Measurements from ENCODE around the gene ANO2.

Gene ANO2

DNA sequence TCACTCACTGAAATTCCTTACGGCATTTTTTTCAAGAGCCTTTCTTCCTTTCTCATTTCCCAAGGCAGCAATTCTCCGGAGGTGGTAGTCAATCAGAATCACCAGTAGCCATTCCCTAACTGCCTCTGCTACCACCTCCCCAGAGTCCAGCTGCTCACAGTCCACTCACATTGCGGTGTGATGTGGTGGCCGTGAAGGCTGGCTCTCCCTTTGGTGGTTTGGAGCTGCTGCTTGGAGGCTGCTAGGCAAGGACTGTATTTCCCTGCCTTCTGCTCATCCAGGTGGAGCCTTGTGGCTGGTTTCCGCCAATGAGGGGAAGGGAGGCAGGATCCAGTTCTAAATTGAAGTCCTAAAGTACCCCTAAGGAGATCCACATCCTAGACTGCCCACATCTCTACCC is 222.0 kb downstream of the ANO2 start:
- no peak for TF ChIP-seq POLR2A (IDR thresholded peaks at IDR 0.05; ENCODE audit: low read length)
- TF ChIP-seq GATA1 (IDR thresholded peaks at IDR 0.05; ENCODE audit: low read depth, low read length) = no peak
- DNase-seq = no peak

- no peak for TF ChIP-seq POLR2A (IDR thresholded peaks at IDR 0.05; ENCODE audit: low read length)
- TF ChIP-seq GATA1 (IDR thresholded peaks at IDR 0.05; ENCODE audit: low read depth, low read length) = no peak
- no peak for DNase-seq
Measured at GRCh38 chr12:5720381-5721005, 224.6 kb downstream of the ANO2 start.

GRCh38 chr12:5718680-5719079 is 226.4 kb downstream of the ANO2 start:
- TF ChIP-seq POLR2A (IDR thresholded peaks at IDR 0.05; ENCODE audit: low read length) = no peak
- TF ChIP-seq GATA1 (IDR thresholded peaks at IDR 0.05; ENCODE audit: low read depth, low read length) = no peak

DNA sequence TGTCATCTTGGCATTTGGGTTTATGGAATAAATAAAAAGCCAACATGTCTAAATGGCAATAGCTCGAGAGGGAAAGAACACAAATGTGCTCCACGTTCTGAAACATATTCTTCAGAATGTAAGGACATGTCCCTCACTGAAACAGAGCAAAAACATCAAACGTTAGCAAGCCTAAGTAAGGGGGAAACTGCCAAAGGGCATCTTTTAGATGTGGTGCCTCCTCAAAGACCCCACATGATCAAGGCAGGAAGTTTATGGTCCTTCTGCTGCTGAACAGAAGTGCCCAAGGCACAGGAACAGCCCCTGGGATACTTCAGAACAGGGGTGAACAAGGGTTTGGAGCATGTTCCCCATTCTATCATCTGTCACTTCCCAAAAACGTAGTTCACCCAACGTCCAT is 227.0 kb downstream of the ANO2 start:
- TF ChIP-seq POLR2A (IDR thresholded peaks at IDR 0.05; ENCODE audit: low read length) (no peak), GATA1 (IDR thresholded peaks at IDR 0.05; ENCODE audit: low read depth, low read length) (no peak)

More at GRCh38 chr12:5718680-5719079, 226.4 kb downstream of the ANO2 start:
- no peak for DNase-seq

GRCh38 chr12:5716976-5717375 is 228.1 kb downstream of the ANO2 start:
- no peak for DNase-seq
- no peak for TF ChIP-seq GATA1 (IDR thresholded peaks at IDR 0.05; ENCODE audit: low read depth, low read length)
- no peak for TF ChIP-seq POLR2A (IDR thresholded peaks at IDR 0.05; ENCODE audit: low read length)

More for the DNA sequence above, 227.0 kb downstream of the ANO2 start:
- DNase-seq = no peak

GRCh38 chr12:5716201-5716600 is 228.9 kb downstream of the ANO2 start:
- DNase-seq = no peak
- no peak for TF ChIP-seq POLR2A (IDR thresholded peaks at IDR 0.05; ENCODE audit: low read length)
- no peak for TF ChIP-seq GATA1 (IDR thresholded peaks at IDR 0.05; ENCODE audit: low read depth, low read length)

DNA sequence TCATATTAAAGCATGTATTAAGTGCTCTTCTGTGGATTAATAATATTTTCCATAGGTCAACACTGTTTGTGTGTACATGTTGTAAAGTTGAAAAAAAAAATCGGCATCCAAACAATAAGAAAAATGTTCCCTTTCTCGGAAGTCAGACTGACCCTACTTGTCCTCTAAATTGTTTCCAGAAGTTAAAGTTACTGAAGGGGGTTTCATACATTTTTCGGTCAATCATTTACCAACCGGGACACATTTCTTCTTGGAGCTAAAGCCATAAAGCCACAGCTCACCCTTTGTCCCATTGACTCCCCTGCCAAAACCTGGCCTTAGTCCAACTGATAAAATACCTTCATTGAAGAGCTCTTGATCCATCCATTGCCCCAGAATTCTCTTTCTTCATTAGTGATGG is 230.0 kb downstream of the ANO2 start:
- no peak for DNase-seq
- no peak for TF ChIP-seq GATA1 (IDR thresholded peaks at IDR 0.05; ENCODE audit: low read depth, low read length)
- TF ChIP-seq POLR2A (IDR thresholded peaks at IDR 0.05; ENCODE audit: low read length) = no peak

DNA sequence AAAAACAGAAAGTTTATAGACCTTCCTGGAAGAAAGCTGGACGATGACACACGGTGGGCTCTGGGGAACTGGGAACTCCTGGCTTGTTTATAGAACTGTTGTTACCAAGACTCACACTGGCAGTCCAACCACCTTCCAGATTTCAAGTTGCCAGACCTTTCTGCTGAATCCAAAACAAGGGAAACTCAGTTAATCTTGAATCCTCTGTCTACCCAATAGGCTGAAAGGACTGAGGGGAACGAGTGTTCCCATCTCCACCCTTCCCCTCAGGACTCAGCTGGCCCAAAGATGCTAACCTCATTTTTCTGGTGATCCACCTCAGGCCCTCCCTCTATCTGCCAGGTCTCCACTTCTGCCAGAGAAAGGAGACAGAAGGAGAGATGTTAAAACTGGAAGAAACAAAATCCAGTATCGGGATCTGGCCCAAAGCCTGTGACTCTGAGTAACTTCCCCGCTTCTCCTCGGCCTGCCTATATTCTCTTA is 231.4 kb downstream of the ANO2 start:
- no peak for TF ChIP-seq GATA1 (IDR thresholded peaks at IDR 0.05; ENCODE audit: low read depth, low read length)
- no peak for TF ChIP-seq POLR2A (IDR thresholded peaks at IDR 0.05; ENCODE audit: low read length)
- DNase-seq = no peak

DNA sequence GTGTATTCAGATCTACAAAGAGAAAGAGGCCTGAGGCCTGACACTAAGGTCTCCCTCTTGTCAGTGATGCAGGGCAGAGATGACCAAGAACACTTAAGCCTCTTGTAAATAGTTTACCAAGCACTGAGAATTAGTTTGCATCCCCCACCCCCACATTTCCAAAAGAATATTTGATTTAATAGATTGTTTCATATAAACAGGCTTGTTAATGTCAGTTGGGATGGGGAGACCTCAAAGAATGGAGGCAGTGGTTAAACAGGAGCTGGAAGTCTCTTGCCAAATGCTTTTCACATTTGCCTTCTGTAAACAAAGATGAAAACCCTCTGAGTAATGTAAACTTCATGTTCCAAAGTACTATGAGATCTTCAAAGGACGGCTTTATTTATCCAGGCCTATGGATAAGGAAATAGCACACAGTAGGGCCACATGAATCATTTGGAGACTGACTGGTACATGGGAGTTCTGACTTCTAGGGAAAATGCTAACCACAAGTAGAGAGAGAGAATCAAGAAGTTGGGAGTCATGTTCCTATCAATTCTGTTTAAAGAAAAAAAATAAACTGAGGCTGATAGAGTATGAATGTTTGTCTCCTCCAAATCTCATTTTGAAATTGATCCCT is 234.7 kb downstream of the ANO2 start:
- no peak for TF ChIP-seq GATA1 (IDR thresholded peaks at IDR 0.05; ENCODE audit: low read depth, low read length)
- no peak for DNase-seq

DNA sequence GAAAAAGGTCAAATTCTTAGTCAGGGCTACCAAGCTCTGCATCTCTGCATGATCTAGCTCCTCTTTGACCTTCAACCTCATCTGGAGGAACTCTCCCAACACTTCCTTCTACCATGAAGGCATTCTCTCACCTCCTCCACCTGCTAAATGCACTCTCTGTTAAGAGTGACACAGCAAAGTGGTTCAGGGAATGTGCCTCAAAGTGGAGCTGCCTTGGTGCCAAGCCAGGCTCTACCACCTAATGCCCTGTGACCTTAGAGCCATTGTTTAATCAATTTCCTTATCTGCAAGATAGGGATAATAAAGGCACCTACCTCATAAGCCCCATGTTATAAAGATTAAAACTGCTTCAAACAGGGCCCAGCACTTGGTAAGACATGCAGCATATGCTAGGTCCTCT is 236.7 kb downstream of the ANO2 start:
- no peak for DNase-seq
- TF ChIP-seq POLR2A (IDR thresholded peaks at IDR 0.05; ENCODE audit: low read length) = no peak
- TF ChIP-seq GATA1 (IDR thresholded peaks at IDR 0.05; ENCODE audit: low read depth, low read length) = no peak

GRCh38 chr12:5706247-5706646 is 238.8 kb downstream of the ANO2 start:
- DNase-seq = no peak
- TF ChIP-seq POLR2A (IDR thresholded peaks at IDR 0.05; ENCODE audit: low read length) (no peak), GATA1 (IDR thresholded peaks at IDR 0.05; ENCODE audit: low read depth, low read length) (no peak)

DNA sequence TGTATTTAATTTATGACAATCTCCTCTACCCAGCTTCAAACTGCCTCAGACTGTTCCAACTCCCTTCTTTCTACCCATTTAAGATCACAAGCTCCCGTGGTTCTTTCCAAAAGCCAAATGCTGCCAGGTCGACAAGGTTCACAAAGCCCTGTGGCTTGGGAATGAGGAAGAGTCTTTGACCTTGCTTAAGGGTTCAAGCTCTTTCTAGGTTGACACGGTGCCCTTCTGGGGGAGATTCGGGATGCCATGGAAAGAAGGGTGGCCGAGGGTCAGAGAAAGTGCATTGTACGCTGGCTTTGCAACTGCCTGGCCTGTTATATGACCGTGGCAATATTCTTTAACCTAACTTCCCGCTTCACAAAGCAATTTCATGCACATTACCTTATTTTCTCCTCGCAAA is 239.3 kb downstream of the ANO2 start:
- TF ChIP-seq POLR2A (IDR thresholded peaks at IDR 0.05; ENCODE audit: low read length) (no peak), GATA1 (IDR thresholded peaks at IDR 0.05; ENCODE audit: low read depth, low read length) (no peak)
- DNase-seq = no peak

- DNase-seq = no peak
- TF ChIP-seq POLR2A (IDR thresholded peaks at IDR 0.05; ENCODE audit: low read length) (no peak), GATA1 (IDR thresholded peaks at IDR 0.05; ENCODE audit: low read depth, low read length) (no peak)
Measured at GRCh38 chr12:5694759-5695409, 250.2 kb downstream of the ANO2 start.

DNA sequence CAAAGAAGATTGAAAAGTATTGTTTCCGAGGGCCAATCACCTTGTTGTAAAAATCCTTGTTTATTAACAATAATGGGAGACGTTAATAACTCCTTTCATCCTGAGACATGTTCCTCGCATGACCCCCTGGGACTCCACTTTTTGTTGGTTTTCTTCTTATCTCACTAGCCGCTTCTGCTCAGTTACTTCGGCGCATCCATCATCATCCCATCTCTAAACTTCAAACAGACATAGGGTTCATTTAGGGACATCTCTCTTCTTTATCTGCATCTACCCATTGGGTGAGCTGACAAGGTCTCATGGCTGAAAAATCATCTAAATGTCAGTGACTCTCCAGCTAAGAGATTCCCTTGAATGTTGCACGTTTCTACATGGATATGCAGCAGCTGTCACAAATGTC is 252.2 kb downstream of the ANO2 start:
- TF ChIP-seq POLR2A (IDR thresholded peaks at IDR 0.05; ENCODE audit: low read length) (no peak), GATA1 (IDR thresholded peaks at IDR 0.05; ENCODE audit: low read depth, low read length) (no peak)
- DNase-seq = no peak

DNA sequence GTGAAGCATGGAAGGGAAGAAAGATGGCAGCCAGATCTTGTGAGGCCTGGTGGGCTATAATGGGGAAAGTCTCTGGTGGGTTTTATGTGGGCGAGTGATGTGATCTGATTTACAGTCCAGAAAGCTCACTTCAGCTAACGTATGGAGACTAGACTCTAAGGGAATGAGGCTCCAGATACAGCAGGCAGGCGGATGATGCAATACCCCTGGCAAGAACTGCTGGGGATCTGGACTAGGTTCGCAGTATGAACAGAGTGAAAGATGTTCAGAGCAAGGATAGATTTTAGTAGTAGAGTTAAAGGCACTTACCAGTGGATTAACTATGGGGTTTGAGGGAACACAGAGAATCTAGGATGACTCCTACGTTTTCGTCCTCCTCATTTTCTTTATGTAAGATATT is 253.1 kb downstream of the ANO2 start:
- peak in 1 of 2 experiments; percentile 10 for DNase-seq
- TF ChIP-seq GATA1 (IDR thresholded peaks at IDR 0.05; ENCODE audit: low read depth, low read length) (no peak), POLR2A (IDR thresholded peaks at IDR 0.05; ENCODE audit: low read length) (no peak)
